NT2/D1 (cell line): ENCODE measurements around the gene S100A2.

Source experiments
- YY1 ChIP-seq: IDR thresholded peaks from 2 replicates; pipeline ENCODE4 v1.6.1; 2011; ENCODE audit not compliant: insufficient read length, insufficient read depth
- ZNF274 ChIP-seq: IDR thresholded peaks from 2 replicates; pipeline ENCODE4 v1.6.1; 2011; ENCODE audit warnings: mild to moderate bottlenecking, low read depth, low read length

DNA sequence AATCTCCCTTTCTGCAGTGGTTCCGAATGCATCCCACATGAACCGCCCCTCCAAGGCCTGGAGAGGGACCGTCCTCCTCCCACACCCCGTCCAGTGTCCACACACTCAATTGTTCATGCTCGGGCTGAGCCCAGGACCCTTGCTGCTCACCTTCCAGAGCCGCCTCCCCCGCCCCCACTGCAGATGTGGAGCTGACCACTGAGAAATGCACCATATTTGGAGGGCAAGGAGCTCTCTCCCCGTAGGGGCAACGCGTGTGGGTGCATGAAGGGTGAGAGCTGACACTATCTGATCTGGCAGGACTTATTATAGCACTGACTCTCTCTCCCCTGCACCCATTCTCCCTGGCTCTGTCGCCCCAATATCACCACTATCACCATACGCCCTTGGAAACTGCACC lies 12.5 kb downstream of the S100A2 start:
- TF ChIP-seq ZNF274 (no peak), YY1 (no peak)
